Measurements from ENCODE around the gene SEC61B.

The SEC61B gene

GRCh38 chr9:99269416-99269815 is 47.3 kb downstream of the SEC61B start:
- H3K4me3 ChIP-seq (ENCODE audit: low read depth, low read length), result no peak overlapping the region
- TF ChIP-seq CTCF (IDR thresholded peaks at IDR 0.05; ENCODE audit: borderline replicate concordance, insufficient read depth, low read depth, low read length), result no peak

DNA sequence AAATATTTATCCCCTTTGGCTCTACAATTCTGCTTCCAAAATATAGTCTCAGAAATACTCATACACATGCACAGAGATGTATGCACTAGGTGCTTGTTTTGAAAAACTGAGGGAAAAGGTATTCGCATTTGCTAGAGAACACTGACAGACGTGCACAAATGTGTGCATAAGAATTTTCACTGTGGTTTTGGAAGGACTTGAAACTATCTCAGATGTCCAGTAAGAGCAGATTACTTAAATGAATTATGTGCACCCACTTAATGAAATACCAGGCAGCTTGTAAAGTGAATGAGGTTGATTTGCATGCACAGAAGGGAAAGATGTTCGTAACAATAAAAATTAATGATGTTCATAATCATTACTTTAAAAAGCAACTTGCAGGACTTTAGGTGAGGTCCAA is 48.4 kb downstream of the SEC61B start:
- TF ChIP-seq CTCF (IDR thresholded peaks at IDR 0.05; ENCODE audit: borderline replicate concordance, insufficient read depth, low read depth, low read length), result no peak
- no peak overlapping the region for H3K4me3 ChIP-seq (ENCODE audit: low read depth, low read length)

DNA sequence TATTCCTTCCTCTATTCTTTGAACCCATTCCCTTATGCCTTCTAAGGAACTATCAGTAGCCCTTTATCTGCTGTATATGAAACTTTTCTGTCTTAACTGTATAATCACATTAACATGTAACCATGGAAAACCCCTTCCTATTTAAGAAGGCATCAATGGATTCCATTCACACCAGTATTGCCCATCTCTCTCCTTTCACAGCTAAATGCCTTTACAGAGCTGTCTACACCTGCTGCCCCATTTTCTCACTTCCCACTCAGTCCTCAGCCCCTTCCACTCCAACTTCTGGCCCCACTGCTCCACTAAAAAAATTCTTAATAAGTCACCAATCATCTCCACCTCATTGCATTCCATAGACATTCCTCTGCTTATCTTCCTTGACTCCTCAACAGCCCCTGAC is 50.8 kb downstream of the SEC61B start:
- TF ChIP-seq CTCF (IDR thresholded peaks at IDR 0.05; ENCODE audit: borderline replicate concordance, insufficient read depth, low read depth, low read length), result no peak
- no peak overlapping the region for H3K4me3 ChIP-seq (ENCODE audit: low read depth, low read length)

DNA sequence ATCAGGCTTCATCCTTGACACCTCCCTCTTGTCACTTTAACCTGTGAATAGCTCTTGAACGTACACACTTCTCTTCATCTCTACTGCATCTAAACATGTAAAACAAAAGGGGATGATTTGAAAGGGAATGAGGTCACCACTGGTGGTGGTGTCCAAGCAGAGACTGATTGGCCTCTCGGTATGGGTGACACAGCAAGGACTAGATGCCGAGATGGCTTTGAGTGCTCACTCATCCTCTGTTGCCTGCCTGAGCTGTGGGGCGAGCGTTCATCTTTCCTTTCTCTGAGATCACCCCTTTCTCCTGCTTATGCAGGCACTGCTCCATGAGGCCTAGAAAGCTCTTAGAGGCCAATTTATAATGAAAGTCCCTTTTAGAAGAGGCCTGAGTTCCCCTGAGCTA is 51.9 kb downstream of the SEC61B start:
- H3K4me3 ChIP-seq (ENCODE audit: low read depth, low read length), result no peak overlapping the region
- no peak for TF ChIP-seq CTCF (IDR thresholded peaks at IDR 0.05; ENCODE audit: borderline replicate concordance, insufficient read depth, low read depth, low read length)

- no peak overlapping the region for H3K4me3 ChIP-seq (ENCODE audit: low read depth, low read length)
- no peak for TF ChIP-seq CTCF (IDR thresholded peaks at IDR 0.05; ENCODE audit: borderline replicate concordance, insufficient read depth, low read depth, low read length)
Observed at GRCh38 chr9:99274495-99274894, 52.4 kb downstream of the SEC61B start.
